ENCODE measurements around the gene RUNX1.

RUNX1 gene

DNA sequence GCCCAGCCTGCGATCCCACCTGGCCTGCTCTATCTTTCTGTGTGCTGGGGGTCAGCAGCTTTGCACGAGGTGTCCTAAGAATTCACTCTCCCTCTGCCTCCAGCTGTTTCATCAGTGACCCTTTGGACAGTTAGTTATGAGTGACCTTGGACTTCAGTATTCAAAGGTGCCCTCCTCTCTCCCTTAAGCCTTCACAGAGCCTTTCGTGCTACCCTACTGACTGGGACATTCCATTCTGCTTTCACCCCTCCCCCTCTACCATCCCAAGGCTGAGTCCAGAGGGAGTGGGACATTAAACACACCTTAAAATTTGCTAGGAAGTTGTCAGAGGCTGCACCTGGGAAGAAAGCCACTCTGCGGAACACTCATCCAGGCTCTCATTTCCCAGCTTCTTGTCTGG is 208.4 kb downstream of the RUNX1 start:
- no peak for DNase-seq

DNA sequence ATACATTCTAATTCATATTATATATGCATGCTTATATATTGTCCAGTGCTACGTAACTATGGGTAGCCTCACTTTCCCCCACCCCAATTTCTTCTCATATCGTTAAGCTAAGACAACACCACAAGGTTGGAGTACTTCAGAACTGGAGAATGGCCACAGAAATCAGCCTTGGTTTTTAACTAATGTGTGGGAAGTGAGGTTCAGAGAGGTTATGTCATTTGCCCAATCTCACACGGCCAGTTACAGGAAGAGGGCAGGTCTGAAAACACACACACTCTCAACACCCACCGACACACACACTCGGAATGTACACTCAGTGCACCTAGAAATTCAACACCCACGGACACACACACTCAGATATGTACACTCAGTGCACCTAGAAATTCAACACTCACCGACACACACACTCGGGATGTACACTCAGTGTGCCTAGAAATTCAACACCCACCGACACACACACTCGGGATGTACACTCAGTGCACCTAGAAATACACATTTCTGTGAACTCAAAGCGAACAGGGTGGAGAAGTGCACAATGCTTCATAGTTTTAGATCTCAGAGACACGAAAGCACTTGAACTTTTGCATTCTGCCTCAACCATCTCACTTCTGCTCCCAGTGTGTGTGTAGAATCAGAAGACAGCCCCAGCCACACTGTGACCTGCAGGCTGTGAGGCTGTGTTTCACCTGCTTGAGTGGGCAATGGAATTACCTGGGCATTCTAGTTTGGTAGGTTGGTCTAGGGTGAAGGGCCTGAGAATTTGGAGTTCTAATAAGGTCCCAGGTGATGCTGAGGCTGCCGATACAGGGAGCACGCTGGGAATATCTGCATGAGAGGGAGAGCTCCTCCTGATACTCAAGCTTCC is 209.9 kb downstream of the RUNX1 start:
- DNase-seq: no peak

DNA sequence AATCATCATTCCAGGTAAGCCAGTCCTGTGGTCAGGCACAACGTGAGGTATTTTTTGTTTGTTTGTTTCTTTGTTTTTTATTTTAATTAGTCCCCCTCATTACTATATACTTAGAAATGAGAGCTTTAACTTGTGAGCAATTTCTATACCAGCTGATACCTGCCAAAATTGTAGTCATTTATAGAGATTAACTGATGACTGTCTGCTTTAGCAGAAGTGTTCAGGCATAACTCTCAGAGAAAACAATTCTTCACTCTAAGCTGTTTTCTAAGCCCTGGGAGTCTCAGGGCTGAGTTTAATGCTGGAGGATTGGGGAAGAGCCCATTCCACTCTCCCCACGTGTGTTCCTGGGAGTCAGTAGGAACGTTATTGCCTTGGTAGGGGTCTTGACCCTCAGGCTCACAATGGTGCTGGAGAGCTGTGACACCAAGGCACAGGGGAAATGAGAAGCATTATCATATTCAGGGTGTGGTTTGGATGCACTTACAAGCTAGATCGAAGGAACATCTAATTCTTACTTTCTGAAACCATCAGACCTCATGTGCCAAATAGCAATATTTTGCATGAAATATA is 212.1 kb downstream of the RUNX1 start:
- DNase-seq: no peak

DNA sequence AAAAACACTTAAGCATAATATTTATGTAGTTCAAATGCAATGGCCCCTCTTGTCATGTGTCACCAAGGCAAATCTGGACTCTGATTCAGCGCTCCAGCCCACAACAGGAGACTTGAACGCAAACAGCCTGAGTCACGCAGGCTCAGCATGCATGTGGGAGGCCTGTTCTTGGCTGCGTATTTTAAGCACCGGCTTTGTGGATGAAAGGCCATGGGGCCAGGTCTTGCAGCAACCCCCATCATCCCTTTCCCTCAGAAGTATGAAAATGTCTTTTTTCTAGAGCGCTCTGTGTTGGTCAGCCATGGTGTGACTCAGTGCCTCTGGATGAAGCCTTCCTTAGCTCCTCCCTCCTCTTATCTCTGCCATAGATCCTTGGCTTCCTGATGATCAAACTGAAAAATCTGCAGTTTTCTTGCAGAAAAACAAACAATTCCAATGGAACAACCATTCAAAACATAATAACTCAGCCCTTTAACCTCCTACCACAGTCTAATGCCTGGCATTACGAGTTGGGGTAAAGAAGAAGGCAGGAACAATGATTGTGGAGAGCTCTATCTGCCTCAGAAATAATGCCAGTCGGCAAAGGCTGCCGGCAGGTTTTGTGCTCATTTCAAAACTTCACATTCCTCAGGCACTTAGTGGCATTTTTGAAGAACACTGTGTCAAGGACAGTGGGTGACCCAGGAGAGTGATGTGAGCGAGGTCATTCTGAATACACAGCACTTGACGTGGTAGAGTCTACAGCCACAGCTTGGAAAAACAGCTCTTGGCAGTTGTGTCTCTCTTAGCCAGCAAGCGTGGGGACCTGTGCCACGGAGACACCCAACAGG is 212.8 kb downstream of the RUNX1 start:
- DNase-seq: no peak

DNA sequence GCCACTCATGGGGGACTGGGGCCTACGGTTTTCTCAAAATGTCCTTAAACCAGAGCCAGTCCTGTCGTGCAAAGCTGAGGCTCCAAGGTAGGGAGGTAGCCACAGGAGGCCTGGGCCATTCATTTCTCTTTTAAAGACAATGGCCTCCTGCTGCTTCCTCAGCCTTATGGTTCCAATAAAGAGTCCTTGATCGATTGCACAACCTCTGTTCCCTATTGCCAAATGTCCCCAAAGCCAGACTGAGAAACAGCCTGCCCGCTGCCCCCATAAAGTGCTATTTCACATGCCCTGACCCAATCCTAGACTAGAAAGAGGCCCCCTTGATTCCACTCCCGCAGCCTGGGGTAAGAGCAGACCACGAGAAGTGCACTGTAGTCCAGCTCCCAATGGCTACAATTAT is 213.6 kb downstream of the RUNX1 start:
- DNase-seq: no peak

DNA sequence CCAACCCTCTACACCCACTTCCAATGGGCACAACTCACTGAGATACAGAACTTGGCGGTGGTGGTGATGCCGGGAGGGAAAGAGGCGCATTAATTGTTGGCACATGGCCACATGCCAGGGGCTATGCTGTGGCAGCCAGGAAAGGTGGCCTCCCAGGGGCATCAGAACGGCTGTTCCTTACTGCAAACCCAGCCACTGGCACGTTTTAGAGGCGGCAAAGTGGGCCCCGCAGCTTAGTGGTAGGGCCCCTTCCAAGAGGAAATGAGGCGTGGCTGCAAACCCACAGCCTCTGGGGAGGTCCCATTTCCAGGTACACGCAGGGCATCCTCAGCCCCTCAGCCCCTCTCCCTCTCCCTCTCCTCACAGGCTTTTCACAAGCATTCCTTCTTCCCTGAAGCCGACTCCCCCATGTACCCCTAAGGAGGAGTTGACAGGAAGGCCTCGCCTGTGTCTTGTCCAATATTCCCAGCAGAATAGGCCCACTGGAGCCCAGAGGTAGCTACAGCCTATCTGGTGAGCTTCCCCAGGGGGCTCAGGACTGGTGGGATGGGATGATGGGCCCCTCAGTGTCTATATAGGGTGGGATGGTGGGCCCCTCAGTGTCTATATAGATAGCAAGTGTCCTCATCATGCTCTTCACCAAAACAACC is 214.1 kb downstream of the RUNX1 start:
- DNase-seq: no peak

DNA sequence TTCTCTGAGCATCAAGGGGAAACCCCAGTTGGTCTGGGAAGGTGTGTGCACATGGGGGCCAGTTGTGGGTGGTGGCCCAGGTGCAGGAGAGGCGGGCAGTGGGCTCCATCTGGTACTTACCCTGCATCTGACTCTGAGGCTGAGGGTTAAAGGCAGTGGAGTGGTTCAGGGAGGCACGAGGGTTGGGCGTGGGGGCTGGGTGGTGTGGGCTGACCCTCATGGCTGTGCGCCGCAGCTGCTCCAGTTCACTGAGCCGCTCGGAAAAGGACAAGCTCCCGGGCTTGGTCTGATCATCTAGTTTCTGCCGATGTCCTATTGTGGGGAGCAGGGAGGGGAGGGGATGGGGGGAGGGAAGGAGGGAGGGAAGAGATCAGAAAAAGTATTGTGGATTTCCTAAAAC is 214.8 kb downstream of the RUNX1 start:
- no peak for DNase-seq

DNA sequence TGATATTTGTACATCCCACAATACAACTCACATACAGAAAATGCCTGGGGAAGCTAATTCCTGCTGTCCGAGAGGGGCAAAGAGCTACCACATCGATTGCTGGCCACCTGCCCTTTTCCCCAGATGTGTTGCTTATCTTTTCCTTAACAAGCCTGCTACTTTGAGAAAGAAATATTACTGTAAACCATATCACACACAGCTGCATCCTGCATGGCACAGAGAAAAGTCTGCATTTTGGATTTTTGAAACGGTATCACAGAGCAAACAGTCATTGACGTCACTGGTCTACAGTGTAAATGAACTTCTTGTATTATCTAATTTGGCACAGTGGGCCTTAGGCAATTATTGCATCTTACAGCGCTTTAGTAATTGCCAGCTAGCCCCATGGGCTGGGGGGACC is 215.6 kb downstream of the RUNX1 start:
- no peak for DNase-seq

DNA sequence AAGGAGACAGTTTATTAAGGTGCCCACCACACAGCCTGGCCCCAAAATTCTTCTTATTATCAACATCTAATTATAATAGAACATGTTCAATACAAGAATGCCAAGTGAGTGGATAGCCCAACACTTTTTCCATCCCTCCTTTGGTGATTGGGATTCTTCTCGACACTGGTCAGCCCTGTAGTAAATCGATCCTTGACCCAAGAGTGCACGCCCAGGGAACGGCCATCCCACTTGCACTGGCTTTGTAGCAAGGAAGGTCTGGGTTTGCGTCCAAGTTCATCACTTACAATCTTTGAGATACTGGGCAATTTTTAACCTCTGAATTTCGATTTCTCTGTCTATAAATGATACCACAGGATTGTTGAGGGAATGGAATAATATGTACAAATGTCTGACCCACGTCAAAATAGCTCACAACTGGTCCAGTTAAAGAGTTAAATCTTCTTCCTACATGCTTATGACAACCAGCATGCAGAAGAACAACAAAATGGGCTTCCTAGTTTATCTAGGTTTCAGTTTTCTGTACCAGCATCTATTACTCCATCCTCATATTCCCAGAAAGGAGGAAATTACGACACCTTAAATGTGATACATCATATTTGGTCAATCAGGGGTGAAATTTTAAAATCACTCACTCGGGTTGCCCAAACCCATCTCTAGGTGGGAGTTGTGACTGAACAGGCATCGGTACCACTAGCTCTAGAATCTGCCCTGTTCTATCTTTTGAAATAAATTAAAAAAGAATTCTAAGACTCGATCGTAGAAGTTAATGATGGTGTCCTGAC is 218.5 kb downstream of the RUNX1 start:
- no peak for DNase-seq

DNA sequence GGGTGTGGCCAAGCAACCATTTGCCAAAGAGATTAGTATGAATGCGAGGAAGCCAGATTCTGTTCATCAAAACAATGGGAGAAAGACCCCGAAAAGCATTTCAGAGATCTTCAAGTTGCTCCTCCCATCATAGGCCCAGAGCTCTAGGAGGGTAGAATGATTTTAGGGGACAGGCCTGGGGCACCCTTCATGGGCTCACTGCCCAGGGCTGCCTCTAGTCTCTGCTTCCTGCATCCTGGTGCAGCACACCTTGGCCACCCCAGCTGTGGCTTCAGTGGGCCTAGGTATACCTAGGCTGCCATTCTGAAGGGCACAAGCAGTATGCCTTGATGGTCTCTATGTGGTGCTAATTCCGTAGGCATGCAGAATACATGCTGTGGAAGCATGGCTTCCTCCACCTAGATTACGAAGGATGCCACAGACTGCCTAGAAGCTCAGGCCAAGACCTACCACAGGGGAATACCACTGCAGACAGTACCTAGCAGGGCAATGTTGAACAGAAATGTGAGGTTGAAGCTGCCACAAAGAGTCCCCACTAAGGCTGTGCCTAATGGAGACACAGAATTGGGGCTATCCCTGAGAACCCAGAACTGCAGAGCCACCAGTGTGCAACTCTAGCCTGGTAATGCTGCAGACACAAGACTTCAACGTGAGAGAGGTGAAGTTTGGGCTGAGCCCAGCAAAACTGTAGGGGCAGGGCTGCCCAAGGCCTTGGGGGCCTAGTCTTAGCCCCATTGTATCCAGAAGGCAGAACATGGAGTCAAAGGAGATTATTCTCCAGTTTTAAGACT is 221.5 kb downstream of the RUNX1 start:
- DNase-seq: no peak

DNA sequence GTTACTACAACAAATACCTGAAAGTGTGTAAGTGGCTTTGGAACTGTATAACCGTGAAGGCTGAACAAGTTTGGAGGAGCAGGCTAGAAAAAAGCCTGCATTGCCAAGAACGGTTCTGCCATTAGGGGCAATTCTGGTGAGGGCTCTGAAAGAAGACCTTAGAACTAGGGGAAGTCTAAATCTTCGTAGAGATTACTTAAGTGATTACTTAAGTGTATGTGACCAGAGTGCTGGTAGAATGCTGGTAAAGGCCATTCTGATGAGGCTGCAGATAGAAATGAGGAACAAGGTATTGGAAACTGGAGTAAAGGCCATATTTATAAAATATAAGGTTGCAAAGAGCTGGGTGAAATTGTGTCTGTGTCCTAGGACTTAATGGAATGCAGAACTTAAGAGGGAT is 222.3 kb downstream of the RUNX1 start:
- no peak for DNase-seq

DNA sequence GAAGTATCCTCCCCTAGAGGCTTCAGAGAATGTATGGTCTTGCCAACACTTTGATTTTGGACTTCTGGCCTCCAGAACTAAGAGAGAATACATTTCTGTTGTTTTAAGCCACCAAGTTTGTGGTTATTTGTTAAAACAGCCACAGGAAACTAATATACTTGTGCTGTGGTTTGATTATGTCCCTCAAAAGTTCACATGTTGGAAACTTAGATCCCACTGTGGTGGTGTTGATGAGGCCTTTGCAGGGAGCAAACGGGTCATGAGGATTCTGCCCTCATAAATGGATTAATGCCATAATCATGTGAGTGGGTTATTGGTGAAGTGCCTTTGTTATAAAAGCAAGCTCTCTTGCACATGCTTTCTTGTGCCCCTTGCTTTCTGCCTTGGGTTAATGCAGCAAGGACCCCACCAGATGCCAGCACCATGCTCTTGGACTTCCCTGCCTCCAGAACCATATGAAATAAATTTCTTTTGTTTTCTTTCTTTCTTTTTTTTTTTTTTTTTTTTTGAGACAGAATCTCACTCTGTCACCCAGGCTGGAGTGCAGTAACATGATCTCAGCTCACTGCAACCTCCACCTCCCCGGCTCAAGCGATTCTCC is 223.1 kb downstream of the RUNX1 start:
- no peak for DNase-seq

DNA sequence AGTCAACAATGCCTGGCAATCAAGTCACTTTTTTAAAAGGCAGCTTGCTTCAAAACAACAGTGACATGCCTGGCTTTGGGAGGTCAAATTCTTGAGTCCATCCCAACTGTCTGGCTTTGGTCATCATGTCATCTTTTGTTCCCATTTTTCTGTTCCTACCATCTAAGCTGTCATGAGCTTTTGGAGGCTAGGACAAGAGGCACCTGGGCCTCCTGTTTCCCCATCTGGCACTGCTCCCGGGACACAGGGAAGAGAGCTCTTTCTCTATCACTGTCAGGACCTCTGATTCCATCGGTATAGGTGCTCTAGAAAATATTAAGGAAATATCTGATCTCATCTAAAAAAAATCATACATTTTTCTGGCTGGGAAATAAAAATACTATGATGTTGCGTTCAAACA is 224.0 kb downstream of the RUNX1 start:
- no peak for DNase-seq

DNA sequence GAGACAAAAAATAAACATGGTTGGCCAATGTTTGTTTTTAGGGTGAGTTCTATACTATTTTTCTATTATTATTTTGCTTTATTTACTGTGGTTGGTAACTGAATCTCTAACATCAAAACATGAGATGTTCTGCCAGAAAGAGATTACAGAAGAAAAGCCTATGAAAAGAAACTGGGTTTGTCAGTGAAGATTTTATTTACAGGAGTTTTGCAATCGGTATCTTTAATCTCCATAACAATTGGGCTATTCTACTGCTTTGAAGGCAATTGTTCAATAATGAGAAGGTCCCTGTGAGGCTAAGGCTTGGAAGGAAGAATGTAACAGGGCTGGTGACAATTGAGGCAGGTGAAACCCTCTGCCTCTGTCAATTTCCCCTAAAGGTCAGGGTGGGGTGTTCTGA is 224.8 kb downstream of the RUNX1 start:
- no peak for DNase-seq

DNA sequence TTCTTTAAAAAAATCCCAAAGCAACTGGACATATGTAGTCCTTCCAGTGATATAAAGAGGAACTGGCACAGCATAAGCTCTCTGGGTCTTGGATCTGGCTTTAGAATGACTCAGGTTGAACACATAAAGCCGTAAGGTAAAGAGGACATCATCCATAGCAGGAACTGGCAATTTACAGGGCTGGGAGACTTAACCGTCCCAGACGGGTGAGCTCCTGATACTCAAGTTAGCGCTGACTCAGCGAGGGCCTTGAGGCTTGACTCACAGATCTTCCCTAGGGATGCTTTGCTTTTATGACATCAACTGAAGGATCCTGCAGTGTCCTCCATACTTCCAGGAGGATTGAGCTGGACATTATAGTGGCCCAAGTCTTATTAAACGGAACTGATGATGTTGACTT is 226.2 kb downstream of the RUNX1 start:
- DNase-seq: no peak

DNA sequence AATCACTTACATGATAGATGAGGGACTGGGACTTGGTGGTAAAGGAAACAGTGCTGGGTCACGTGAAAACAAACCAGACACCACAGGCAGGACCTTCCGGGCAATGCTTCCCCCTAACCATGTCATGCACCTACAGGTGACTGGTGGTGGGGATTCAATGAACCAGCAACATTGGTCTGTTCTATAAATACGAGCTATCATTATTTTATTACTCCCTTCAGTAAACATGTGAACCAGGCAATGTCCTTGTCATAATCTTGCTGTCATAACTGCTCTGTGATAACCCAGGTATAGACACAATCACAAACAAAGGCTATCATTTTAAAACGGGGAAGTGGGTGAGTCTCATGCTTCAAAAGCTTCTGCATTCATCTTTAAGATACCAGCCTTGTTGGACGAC is 226.9 kb downstream of the RUNX1 start:
- no peak for DNase-seq

DNA sequence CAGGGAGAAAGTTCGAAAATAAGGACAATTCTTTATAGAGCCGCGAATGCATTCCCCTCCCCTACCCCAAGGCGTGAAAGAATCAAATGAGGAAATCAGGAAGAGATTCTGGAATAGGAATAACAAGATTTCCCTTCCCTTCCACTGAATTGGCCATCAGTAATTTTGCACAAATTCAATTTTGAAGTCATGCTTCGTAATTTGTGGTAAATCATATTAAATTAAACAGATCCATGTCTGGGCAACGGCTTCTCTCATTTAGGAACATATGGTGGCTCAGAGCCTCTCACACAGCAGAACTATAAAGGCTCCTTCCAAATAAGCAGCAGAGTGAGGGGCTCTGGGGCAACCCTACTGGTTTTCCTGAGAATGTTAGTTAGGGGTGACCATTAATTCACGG is 227.4 kb downstream of the RUNX1 start:
- no peak for DNase-seq

DNA sequence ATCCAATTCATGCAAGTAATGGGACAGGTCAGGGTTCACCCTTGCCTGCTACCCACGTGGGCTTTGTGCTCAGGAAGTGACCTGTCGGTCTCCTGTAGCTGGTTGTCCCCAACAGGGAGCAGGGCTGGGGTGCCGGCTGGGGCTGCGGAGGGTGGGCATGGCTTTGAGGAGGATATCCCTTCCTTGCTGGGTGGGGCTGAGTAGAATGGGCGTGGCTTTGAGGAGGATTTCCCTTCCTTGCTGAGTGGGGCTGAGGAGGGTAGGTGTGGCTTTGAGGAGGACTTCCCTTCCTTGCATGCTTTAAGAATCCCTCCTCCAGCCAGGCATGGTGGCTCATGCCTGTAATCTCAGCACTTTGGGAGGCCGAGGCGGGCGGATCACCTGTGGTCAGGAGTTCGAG is 229.1 kb downstream of the RUNX1 start:
- DNase-seq: no peak

DNA sequence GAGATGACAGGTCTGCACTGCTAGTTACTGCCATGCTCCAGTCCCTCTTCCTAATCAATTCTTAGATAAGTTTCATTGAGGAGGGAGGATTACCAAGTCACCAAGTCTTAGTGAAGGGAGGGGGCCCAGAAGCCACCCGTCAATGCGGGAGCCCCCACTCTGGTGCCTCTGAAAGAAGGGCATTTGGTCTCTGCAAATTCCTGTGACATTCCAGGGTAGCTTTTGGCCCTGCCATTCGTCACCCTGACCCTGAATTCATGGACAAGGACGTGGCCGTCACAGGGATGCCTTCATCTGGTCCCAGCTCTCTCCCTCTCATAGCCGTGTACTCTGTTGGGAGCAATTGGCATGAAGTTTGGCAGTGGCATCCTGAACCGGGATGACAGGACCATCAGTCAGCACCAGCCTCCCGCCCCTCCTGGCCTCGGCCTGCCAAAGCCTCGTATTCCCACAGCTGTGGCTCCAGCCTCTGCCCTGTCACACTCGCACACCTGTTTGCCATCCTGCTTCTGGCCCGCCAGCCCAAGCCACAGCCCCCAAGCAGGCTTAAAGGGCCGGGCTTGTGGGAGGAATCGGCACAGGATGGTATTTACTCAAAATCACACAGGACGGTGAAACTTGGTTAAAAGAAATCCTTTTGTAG is 229.6 kb downstream of the RUNX1 start:
- no peak for DNase-seq

DNA sequence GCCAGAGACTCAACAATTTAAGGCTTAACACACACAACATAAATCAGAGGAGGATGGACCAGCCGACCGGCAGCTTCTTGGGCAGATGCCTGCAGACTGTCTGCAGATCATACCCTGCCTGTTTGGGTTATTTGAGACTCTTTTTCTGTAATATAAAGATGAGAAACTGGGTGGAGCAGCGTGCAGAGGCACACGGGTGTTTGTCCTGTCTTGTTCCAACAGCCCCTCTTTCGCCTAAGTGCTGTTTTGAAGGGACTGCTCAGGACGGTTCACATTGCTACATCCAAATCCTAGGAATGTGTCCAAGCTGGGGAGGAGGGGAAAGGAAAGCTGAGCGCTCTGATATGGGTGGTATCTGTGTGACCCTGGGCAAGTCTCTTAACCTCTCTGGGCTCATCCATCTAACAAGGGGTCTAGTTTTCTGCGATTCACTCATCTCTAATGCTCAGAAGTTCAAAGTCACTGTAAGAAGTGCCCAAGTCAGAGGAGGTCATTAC is 230.4 kb downstream of the RUNX1 start:
- DNase-seq: no peak

All from activated CD4-positive, CD25-positive, alpha-beta regulatory T cell treated with anti-CD3 and anti-CD28 coated beads, Interleukin-2, amount 50 U/mL, for 72 hours (primary cell).